Colonic mucosa (tissue), 4 donors: ENCODE measurements around the gene ABCC8. TPM values are rescaled to one million over a fixed set of nuclear protein-coding genes. Genes with fewer than 3 reads are reported as not detected.

Source experiments
- DNase-seq: peaks from one replicate; pipeline ENCODE4 v3.0.0-alpha.2; 2020
- H3K27ac ChIP-seq: fragments of 200-600 bp; one replicate; pipeline ENCODE4 v1.8.0; 2021
- H3K27me3 ChIP-seq: fragments of 200-600 bp; one replicate; pipeline ENCODE4 v1.8.0; 2021
- H3K36me3 ChIP-seq: fragments of 200-600 bp; one replicate; pipeline ENCODE4 v1.8.0; 2021
- H3K4me1 ChIP-seq: fragments of 200-600 bp; one replicate; pipeline ENCODE4 v1.8.0; 2021; ENCODE audit warnings: mild to moderate bottlenecking
- H3K4me3 ChIP-seq: fragments of 200-600 bp; one replicate; pipeline ENCODE4 v1.8.0; 2021
- H3K9ac ChIP-seq, 2 donors: one replicate each; pipeline ENCODE4 v1.7.0; 2013; ENCODE audit warnings: control low read depth in 2 of 2, low read depth in 2 of 2, low read length in 2 of 2
- H3K9me3 ChIP-seq: fragments of 200-600 bp; one replicate; pipeline ENCODE4 v1.8.0; 2021
- CTCF ChIP-seq: fragments of 200-600 bp; IDR thresholded peaks from one replicate; pipeline ENCODE4 v1.8.0; 2022; ENCODE audit warnings: antibody characterized with exemption, mild to moderate bottlenecking
- intact Hi-C: fragments of 100-400 bp; cut with DNase I; formaldehyde crosslinking; loops from one replicate; pipeline ENCODE4 v1.14.1; 2022
- total RNA-seq, 2 donors: library from RNA; stranded (reverse); fragmentation: NEBNext Ultra II Directional in 1 of 2; extraction: Animal tissue kit (Norgen Biotek cat#: 25700) in 1 of 2; gene quantifications; one replicate each; pipeline ENCODE4 v1.2.1, GENCODE V29; 2021
- donor health status: healthy.
- donor health status: DM: no; HTN: no; CAD: no.
- donor health status: DM: no; HTN: no; CAD: no.

ABCC8 gene
- total RNA-seq, 2 donors from 2014 or later, result 2.1 to 4.7 TPM

GRCh38 chr11:17383461-17383860 is 93.2 kb downstream of the ABCC8 start:
- Histone ChIP-seq H3K36me3 (no peaks in the 10 kb centered on the region), H3K27ac (no peak overlapping the region), H3K9me3 (no peaks in the 10 kb centered on the region), H3K4me3 (no peak overlapping the region), H3K27me3 (no peaks in the 10 kb centered on the region), H3K4me1 (no peaks in the 10 kb centered on the region), H3K9ac (no peak overlapping the region)
- intact Hi-C loops, result no loop called here
- no peak for TF ChIP-seq CTCF
- no peak for DNase-seq

GRCh38 chr11:17382046-17382728 is 94.5 kb downstream of the ABCC8 start:
- no peak for DNase-seq
- Histone ChIP-seq H3K9me3 (no peaks in the 10 kb centered on the region), H3K27me3 (no peaks in the 10 kb centered on the region), H3K27ac (no peak overlapping the region), H3K36me3 (no peaks in the 10 kb centered on the region), H3K4me3 (no peak overlapping the region), H3K4me1 (no peaks in the 10 kb centered on the region), H3K9ac (no peak overlapping the region)
- TF ChIP-seq CTCF, result no peak
- intact Hi-C loops, result no loop called here

GRCh38 chr11:17381156-17381555 is 95.5 kb downstream of the ABCC8 start:
- Histone ChIP-seq H3K36me3 (no peaks in the 10 kb centered on the region), H3K27me3 (no peaks in the 10 kb centered on the region), H3K27ac (no peak overlapping the region), H3K9ac (no peak overlapping the region), H3K4me1 (no peaks in the 10 kb centered on the region), H3K4me3 (no peak overlapping the region), H3K9me3 (no peaks in the 10 kb centered on the region)
- DNase-seq, result no peak
- intact Hi-C loops, result no loop called here
- TF ChIP-seq CTCF, result no peak

GRCh38 chr11:17379383-17380180 is 97.1 kb downstream of the ABCC8 start:
- no peak for TF ChIP-seq CTCF
- no peaks in the 10 kb centered on the region for H3K27me3 ChIP-seq
- intact Hi-C loops, result no loop called here

GRCh38 chr11:17378655-17379054 is 98.0 kb downstream of the ABCC8 start:
- H3K27me3 ChIP-seq, result no peaks in the 10 kb centered on the region
- no peak for DNase-seq
- H3K27ac ChIP-seq, result no peak overlapping the region
- intact Hi-C loops, result no loop called here
- no peaks in the 10 kb centered on the region for H3K4me1 ChIP-seq
- no peak overlapping the region for H3K4me3 ChIP-seq
- H3K9me3 ChIP-seq, result no peaks in the 10 kb centered on the region
- no peak for TF ChIP-seq CTCF
- no peaks in the 10 kb centered on the region for H3K36me3 ChIP-seq
- no peak overlapping the region for H3K9ac ChIP-seq

More at GRCh38 chr11:17379383-17380180, 97.1 kb downstream of the ABCC8 start:
- no peak for DNase-seq
- H3K4me1 ChIP-seq, result no peaks in the 10 kb centered on the region
- H3K36me3 ChIP-seq, result no peaks in the 10 kb centered on the region
- H3K9me3 ChIP-seq, result no peaks in the 10 kb centered on the region
- no peak overlapping the region for H3K9ac ChIP-seq
- no peak overlapping the region for H3K27ac ChIP-seq
- H3K4me3 ChIP-seq, result no peak overlapping the region
